Lower lobe of right lung (tissue), 2 donors: ENCODE data around the gene UBASH3A. TPM values are rescaled to one million over a fixed set of nuclear protein-coding genes. Genes with fewer than 3 reads are reported as not detected.

ENCODE experiments used
- ATAC-seq, 2 donors: fragments of 200-7000 bp; cut with Tn5 transposase; one replicate each; pipeline ENCODE4 v1.9.1; 2020 to 2022; ENCODE audit warnings: mild to moderate bottlenecking in 2 of 2, moderate library complexity in 2 of 2
- DNase-seq: peaks from one replicate; pipeline ENCODE4 v3.0.0-alpha.2; 2020
- H3K27ac ChIP-seq: fragments of 200-600 bp; one replicate; pipeline ENCODE4 v1.8.0; 2022
- H3K27me3 ChIP-seq: fragments of 200-600 bp; one replicate; pipeline ENCODE4 v1.8.0; 2022; ENCODE audit warnings: low read depth
- H3K36me3 ChIP-seq: fragments of 200-600 bp; one replicate; pipeline ENCODE4 v1.8.0; 2022; ENCODE audit warnings: mild to moderate bottlenecking
- H3K4me1 ChIP-seq: fragments of 200-600 bp; one replicate; pipeline ENCODE4 v1.8.0; 2022
- H3K4me3 ChIP-seq: fragments of 200-600 bp; one replicate; pipeline ENCODE4 v1.8.0; 2022; ENCODE audit warnings: mild to moderate bottlenecking
- H3K9me3 ChIP-seq: fragments of 200-600 bp; one replicate; pipeline ENCODE4 v1.8.0; 2022
- intact Hi-C: fragments of 100-400 bp; cut with DNase I; formaldehyde crosslinking; loops from one replicate; pipeline ENCODE4 v1.11.0; 2022
- total RNA-seq: library from RNA; stranded (reverse); fragmentation: NEBNext Ultra II Directional; extraction: Animal tissue kit (Norgen Biotek cat#: 25700); gene quantifications from one replicate; pipeline ENCODE4 v1.2.1, GENCODE V29; 2021
- TF ChIP-seq, protein P1 (sequence below): fragments of 200-600 bp; IDR thresholded peaks from one replicate; pipeline ENCODE4 v1.8.0; 2022; ENCODE audit warnings: antibody characterized with exemption, mild to moderate bottlenecking
- donor health status: DM: no; HTN: yes; CAD: no; lungs with severe emphysema.

The UBASH3A gene
- total RNA-seq, 1 donor from 2014 or later = 1.2 TPM

GRCh38 chr21:42358937-42359336 lies 44.8 kb upstream of the UBASH3A start:
- Histone ChIP-seq H3K9me3 (peaks cover 3% of the 10 kb centered on the region), H3K4me1 (no peaks in the 10 kb centered on the region), H3K27ac (no peak overlapping the region), H3K27me3 (peaks cover 7% of the 10 kb centered on the region), H3K4me3 (no peak overlapping the region), H3K36me3 (no peaks in the 10 kb centered on the region)
- DNase-seq (no peak), ATAC-seq (no peak)
- TF ChIP-seq, protein P1, sequence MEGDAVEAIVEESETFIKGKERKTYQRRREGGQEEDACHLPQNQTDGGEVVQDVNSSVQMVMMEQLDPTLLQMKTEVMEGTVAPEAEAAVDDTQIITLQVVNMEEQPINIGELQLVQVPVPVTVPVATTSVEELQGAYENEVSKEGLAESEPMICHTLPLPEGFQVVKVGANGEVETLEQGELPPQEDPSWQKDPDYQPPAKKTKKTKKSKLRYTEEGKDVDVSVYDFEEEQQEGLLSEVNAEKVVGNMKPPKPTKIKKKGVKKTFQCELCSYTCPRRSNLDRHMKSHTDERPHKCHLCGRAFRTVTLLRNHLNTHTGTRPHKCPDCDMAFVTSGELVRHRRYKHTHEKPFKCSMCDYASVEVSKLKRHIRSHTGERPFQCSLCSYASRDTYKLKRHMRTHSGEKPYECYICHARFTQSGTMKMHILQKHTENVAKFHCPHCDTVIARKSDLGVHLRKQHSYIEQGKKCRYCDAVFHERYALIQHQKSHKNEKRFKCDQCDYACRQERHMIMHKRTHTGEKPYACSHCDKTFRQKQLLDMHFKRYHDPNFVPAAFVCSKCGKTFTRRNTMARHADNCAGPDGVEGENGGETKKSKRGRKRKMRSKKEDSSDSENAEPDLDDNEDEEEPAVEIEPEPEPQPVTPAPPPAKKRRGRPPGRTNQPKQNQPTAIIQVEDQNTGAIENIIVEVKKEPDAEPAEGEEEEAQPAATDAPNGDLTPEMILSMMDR = no peak
- intact Hi-C loops = no loop called here

DNA sequence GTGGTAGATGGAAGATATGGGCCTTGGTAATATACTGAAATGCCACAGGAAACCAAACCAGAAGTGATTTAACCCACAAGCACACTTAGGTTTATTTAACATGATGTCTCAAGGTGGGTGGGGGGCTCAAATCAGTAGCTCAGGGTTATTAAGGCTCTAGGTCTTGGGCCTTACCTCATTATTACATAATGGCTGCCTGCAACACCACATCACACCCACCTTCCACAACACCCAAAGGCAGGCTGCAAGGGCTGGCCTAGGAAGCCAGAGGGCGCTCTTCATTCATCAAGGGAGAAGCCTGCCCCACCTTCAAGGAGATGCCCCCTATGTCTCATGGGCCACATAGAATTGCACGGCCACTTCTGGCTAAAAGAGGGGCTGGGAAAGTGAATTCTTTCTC lies 43.4 kb upstream of the UBASH3A start:
- Histone ChIP-seq H3K27me3 (peaks cover 18% of the 10 kb centered on the region), H3K27ac (no peak overlapping the region)
- intact Hi-C loops = no loop called here

DNA sequence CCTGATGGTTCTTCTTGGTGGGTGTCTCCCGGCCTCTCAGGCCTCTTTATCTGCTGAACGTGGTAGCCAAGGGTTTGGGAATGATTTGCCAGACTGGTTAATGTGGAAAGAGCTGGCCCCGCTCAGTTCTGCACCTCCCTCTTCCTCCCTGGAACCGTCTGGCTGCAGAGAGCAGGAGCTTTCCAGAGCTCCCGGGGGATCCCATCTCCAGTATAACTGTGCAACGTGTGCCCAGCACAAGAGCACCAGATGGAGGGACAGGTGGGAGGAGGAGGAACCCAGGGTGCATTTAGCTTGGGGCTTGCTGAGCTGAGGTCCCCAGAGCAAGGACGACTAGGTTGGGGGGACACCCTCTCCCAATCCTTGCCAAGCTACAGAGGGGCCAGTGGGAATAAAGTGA lies 42.4 kb upstream of the UBASH3A start:
- Histone ChIP-seq H3K27ac (no peak overlapping the region), H3K4me1 (no peaks in the 10 kb centered on the region), H3K9me3 (peaks cover 3% of the 10 kb centered on the region), H3K4me3 (no peak overlapping the region), H3K36me3 (no peaks in the 10 kb centered on the region), H3K27me3 (peaks cover 18% of the 10 kb centered on the region)
- intact Hi-C loops = no loop called here
- no peak for DNase-seq
- ATAC-seq = no peak
- TF ChIP-seq, protein P1 = no peak

More for the DNA sequence above, 43.4 kb upstream of the UBASH3A start:
- TF ChIP-seq, protein P1 = no peak
- H3K4me1 ChIP-seq = no peaks in the 10 kb centered on the region
- peaks cover 3% of the 10 kb centered on the region for H3K9me3 ChIP-seq
- no peak for ATAC-seq
- no peak overlapping the region for H3K4me3 ChIP-seq
- DNase-seq = no peak
- H3K36me3 ChIP-seq = no peaks in the 10 kb centered on the region

- peaks cover 3% of the 10 kb centered on the region for H3K9me3 ChIP-seq
- no peak for DNase-seq
- H3K27ac ChIP-seq = no peak overlapping the region
- H3K27me3 ChIP-seq = peaks cover 14% of the 10 kb centered on the region
- TF ChIP-seq, protein P1 = no peak
- intact Hi-C loops = no loop called here
- no peaks in the 10 kb centered on the region for H3K36me3 ChIP-seq
- no peaks in the 10 kb centered on the region for H3K4me1 ChIP-seq
- ATAC-seq = no peak
- H3K4me3 ChIP-seq = no peak overlapping the region
These were observed 41.5 kb upstream of the UBASH3A start for GRCh38 chr21:42362198-42362597.

GRCh38 chr21:42362700-42363099 lies 41.0 kb upstream of the UBASH3A start:
- no peak for ATAC-seq
- TF ChIP-seq, protein P1 = no peak
- H3K4me3 ChIP-seq = no peak overlapping the region
- no peaks in the 10 kb centered on the region for H3K36me3 ChIP-seq
- H3K27ac ChIP-seq = no peak overlapping the region
- peaks cover 3% of the 10 kb centered on the region for H3K9me3 ChIP-seq
- no peaks in the 10 kb centered on the region for H3K4me1 ChIP-seq
- intact Hi-C loops = no loop called here
- DNase-seq = no peak
- H3K27me3 ChIP-seq = peaks cover 12% of the 10 kb centered on the region

- intact Hi-C loops = no loop called here
- H3K4me3 ChIP-seq = no peak overlapping the region
- H3K27me3 ChIP-seq = peaks cover 15% of the 10 kb centered on the region
- H3K9me3 ChIP-seq = peaks cover 3% of the 10 kb centered on the region
- no peaks in the 10 kb centered on the region for H3K36me3 ChIP-seq
- H3K27ac ChIP-seq = no peak overlapping the region
- no peaks in the 10 kb centered on the region for H3K4me1 ChIP-seq
- no peak for ATAC-seq
- DNase-seq = no peak
- TF ChIP-seq, protein P1 = no peak
These were observed 40.4 kb upstream of the UBASH3A start for GRCh38 chr21:42363312-42363711.
